GM21390 (cell line): ENCODE data around the gene MAP2K4.

Experiments used
- ATAC-seq: cut with Tn5 transposase; IDR thresholded peaks from one replicate; pipeline ENCODE4 v1.9.1; 2021; ENCODE audit not compliant: unreplicated experiment

MAP2K4 gene

DNA sequence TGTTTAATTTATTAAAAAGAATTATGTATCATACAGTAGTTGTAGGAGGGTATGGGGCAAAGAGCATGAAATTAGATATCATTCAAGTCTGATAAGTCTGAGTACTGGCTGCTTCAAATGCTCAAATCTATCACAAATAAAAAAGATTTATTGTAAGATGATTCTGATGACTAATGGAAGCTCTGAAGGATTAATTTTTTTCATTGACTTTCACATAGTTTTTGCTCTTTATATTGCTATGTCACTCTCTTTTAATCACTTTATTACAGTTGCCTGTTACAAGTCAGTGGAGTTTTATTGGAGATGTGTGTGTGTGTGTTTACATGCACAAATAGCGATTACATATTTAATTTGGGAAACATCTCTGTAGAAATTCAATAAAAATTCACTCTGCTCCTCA lies 15.0 kb downstream of the MAP2K4 start:
- no peak for ATAC-seq

DNA sequence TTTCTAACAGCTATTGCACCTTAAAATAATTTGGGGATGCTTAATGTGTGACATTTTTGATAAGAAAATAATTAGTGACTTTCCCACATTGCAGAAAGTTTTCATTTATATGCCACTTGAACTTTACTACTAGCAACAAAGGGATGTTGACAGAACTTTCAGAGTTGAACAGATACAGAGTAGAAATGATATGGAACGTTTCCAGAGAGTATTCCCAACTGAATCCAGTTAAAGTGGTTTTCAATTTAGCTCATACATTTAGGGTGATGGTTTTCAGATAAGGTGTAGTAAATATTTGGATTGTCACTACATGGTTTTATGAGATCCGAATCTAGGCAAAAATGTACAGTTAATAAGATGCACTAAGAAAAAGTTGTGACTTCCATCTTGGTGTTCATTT lies 17.3 kb downstream of the MAP2K4 start:
- ATAC-seq = no peak

DNA sequence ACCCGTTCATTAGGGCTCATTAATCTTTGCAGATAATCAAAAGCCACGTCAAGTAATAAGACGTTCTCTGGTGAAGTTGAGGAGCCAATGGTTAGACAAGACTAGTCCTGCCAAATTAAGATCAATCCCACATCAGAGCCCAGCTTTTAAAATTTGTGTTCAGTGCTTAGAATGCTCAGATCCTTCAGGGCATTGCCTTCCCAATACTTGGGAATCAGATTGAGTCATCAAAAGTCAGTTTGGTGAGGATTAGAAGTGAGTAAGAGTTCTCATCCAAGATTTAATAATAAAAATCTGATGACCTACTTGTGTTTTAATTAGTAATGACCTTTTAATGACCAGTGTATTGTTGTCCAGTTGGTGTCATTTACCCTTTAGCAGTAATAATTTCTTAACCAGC lies 19.8 kb downstream of the MAP2K4 start:
- no peak for ATAC-seq

DNA sequence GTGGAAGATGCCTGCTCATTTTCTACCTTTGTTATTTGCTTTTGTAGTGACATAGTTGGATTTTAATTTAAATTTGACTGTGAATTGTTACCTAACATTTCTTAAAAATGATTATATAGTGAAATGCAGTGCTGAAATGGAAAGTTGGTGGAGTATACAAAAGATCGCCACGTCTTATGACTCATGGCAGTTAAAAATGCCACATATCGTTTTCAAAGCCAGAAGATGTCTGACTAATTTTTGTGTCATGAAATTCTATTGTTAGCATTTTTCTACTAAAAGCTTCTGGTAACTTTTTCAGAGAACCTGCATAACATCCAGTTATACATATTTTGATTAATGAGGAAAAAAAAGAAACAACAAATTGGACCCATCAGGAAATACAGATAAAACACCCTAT lies 20.6 kb downstream of the MAP2K4 start:
- no peak for ATAC-seq

DNA sequence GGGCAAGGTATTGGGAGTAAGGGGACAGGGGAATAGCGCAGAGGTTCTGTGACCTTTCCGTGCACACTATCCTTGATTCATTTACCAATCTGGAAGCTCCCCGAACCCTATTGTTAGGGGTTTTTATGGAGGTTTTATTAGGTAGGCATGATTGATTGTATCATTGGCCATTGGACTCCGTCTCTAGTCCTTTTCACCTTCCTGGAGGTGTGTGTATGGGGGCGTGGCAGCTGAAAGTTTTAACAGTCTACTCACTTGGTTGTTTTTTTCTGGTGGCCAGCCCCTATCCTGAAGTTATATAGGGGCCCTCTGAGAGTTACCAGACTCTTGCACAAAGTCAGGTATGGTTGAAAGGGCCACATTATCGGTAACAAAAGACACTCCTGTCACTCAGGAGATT lies 23.0 kb downstream of the MAP2K4 start:
- no peak for ATAC-seq

DNA sequence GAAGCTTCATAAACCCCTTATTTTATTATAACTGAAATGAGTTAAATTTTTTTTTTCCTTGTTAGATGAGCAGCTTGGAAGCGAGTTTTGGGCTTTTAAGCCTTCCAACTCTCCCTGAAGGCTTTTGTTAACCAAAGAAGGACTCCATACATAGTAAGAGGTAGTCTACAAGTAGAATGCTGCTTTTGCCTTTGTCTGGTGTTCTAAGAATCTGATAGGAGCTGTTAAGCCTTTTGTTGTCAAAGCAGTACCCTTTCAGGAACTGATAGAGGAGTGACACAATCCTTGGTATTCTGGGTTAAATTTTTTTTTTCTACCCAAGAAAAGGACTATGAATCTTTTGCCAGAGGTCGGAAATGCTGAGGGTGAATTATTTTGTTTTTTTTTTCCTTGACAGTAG lies 26.1 kb downstream of the MAP2K4 start:
- ATAC-seq = no peak

DNA sequence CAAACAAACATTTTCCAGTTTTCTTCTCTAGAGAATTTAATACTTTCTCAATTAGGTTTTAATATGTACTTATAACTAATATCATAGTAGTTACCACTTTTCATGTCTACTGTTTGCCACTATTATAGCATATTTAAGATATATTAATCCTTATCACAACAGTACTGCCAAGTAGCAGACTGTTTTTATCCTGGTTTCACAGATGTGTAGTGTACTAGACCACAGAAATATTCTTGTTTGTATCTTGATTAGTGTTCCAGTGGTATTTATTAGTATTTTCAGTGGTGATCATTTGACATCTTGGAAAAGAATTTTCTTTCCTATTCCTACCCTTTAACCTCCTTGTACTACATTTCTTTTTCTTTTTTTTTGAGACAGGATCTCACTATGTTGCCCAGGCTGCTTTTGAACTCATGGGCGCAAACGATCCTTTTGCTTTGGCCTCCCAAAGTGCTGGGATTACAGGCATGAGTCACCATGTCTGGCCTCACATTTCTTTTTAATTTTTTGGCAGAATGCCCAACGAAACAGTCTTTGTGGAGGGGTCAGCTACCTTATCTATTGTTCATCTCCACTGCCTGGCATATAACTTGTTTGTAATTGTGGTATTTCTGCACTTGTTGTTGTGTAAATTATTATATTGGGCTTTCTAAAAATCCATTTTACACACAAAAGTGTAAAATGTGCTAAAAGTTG lies 27.2 kb downstream of the MAP2K4 start:
- ATAC-seq = no peak

DNA sequence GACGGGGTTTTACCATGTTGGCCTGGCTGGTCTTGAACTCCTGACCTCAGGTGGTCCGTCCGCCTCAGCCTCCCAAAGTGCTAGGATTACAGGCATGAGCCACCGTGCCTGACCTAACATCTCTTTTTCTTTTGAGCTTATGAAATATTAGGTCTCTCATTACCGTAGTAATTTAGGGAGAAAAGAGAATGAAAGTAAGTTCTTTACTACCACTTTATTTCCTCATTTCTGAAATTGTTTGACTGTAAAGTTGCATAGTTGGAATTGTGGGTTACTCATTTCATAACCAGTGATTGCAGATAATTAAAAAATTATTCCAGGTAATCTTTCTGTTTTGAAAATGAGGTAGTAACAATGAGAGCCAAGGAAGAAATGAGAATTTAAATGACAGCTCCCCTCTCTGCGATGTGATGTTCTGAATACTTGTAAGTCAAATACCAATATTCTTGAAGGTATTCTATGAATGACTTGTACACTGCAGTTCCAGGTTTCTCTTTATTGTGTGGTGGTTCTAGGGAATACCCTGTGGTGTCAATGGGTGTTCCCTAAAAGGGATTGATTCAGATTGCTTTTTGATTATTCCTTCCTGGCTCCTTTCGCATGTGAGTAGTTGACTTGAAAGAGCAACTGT lies 28.3 kb downstream of the MAP2K4 start:
- no peak for ATAC-seq

DNA sequence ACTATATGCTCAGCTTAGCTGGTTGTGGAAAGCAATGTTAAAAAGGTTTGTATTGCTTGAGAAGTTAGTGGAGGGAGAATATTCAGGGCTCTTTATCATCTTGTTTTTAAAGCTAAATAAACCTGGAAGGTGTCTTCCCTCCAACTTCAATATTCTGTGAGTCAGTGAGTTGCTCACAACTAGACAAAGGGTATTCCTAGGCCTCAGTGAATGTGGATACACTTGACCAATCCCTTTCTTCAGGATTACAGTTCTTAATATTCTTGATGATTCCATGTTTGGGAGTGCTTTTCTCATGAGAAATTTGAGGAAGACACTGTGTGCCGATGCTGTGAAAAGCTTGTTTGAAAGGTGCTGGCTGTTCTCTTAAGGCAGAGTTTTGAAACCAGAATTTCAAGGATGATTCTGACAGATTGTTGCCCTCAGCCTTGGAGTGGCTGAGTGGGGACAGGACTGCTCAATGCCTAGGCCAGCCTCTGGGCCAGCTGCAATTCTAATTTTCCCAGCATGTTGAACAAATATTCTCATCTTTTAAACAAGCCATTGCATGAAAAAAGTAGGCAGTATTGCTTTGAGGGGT lies 30.1 kb downstream of the MAP2K4 start:
- no peak for ATAC-seq

DNA sequence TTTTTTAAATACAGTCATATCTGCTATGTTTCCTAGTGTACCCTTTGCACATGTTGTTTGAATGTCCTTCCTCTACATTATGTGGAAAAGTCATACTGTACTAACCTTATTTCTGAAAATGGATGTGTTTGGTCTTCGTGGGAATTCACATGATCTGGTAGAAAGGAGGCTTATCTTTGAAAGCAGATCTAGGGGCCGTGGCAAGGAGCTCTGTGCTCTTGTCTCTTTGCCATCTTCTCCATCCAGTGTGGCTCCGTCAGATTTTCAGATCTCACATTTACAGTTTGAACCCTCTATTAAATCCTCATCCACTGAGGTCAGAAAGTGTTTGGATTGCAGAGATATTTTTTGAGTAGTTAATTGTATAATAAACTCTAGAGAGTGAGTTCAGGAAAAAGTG lies 32.9 kb downstream of the MAP2K4 start:
- no peak for ATAC-seq

DNA sequence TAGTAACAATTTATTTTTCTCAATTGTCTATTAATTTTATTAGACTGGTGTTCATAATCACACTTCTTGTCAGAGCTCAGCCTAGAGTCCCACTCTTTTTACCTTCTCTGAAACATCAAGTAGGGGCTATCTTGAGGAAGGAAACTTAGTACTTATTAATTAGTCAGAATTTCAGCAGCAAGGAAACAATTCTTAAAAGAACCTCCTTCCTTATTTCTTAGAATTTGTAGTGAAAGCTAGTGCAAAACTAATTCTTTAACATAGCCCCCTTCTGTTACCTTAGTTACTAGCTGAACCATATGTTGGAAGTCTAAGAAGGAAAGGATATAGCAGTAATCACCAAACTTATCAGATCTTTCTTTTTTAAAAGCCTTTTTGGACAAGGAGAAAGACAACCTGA lies 35.2 kb downstream of the MAP2K4 start:
- ATAC-seq = no peak

DNA sequence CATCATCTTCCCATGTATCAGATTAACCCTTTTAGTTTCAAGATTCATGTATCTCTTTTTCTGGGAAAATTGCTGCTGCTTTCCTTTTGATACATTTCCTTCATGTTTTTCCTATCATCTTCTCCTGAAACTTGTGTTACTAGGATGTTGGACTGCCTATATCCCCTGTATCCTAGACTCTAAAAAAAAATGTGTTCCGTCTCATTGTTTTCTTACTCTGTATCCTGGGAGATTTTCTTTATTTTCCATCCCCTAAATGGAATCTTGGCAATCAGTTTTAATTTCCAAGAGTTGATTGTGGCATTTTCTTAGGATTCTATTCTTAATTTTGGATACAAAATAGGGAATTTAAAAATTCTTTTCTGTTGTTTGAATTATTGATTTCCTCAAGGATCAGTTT lies 36.8 kb downstream of the MAP2K4 start:
- ATAC-seq = no peak

DNA sequence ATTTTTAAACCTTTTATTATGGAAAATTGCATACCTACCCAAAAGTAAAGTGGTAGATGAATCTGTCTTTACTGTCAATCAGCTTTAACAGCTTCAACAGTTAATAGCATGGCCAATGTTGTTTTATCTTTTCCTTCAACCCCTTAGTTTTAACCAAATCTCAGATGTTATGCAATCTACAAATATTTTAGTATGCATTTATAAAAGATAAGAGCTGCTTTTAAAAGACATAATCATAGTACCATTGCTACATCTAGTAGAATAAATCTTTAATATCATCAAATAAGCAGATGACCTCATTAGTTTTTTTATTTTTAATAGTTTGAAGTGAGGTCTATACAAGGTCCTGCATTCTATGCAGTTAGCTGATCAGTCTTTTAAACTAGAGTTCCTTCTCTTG lies 37.9 kb downstream of the MAP2K4 start:
- no peak for ATAC-seq

DNA sequence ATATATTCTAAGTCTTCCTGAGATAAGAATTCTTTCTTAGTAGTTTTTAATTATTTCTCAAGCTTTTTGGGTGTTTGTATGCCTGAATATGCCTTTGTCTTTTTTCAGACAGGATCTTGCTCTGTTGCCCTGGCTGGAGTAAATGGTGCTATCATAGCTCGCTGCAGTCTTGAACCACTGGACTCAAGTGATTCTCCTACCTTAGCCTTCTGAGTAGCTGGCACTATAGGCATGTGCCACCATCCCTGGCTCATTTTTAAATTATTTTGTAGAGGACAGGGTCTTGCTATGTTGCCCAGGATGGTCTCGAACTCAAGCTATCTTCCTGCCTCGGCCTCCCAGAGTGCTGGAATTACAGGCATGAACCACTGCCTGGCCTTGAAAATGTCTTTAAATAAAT lies 41.6 kb downstream of the MAP2K4 start:
- no peak for ATAC-seq

DNA sequence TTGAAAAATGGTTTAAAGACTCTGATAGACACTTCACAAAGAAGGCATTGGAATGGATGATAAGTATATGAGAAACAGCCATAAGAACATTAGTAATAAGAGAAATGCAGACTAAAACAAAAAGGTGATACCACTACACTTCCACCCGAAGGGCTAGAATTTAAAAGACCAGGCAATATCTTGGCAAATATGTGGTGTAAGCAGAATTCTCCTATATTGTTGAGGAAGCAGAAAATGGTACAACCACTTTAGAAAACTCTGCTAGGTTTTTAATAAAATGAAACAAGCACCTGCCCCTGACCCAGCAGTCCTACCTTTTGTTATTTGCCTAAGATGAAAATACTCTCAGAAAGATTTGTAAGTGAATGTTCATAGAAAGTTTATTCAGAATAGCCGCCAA lies 43.7 kb downstream of the MAP2K4 start:
- ATAC-seq = no peak

DNA sequence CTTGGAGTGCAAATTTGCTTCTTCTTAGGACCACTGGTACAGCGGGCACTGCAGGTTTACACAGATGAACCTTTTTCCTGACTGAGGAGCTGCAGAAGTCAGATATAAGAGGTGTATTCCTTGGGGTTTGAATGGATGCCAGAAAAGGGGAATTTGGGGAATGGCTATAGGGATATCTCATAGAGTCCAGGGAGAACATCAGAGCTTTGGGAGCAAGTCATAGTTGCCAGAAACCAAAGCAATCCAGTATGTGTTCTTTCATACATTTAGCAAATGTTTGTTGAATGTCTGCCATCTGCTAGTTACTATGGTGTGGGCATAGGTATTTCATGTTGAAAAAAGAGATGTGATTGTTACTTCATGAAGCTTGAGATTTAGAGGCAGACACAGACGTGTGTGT lies 46.8 kb downstream of the MAP2K4 start:
- ATAC-seq = no peak

DNA sequence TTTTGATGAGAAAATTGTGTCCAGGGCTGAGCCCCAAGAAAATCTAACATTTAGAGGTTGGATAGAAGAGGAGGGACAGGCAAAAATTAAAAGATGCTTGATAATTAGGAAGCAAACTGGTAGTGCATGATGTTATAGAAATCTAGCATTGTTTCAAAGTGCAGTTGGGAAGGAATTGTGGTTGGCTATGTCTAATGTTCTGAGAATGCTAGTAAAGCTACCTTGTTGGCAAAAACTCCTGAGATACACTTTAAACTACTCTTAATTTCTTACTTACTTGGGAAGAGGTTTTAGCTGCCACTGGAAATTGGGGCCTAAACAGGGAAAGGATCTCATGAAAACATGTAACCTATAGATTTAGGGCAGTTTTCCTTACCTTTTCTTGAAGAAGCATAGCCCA lies 48.3 kb downstream of the MAP2K4 start:
- ATAC-seq = no peak

DNA sequence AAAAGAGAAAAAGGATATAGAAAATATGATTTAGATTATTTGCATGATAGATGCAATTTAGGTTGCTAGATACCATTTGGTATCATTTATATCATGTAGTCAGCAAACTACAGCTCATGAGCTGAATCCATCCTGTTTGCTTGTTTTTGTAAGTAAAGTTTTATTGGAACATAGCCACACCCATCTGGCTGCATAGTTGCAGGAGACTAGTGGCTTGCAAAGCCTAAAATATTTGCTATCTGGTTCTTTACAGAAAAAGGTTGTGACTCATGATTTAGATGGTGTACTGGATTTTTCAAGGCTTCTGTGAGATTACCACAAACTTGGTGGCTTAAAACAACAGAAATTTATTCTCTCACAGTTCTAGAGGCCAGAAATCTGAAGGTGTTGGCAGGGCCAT lies 49.9 kb downstream of the MAP2K4 start:
- ATAC-seq = no peak

DNA sequence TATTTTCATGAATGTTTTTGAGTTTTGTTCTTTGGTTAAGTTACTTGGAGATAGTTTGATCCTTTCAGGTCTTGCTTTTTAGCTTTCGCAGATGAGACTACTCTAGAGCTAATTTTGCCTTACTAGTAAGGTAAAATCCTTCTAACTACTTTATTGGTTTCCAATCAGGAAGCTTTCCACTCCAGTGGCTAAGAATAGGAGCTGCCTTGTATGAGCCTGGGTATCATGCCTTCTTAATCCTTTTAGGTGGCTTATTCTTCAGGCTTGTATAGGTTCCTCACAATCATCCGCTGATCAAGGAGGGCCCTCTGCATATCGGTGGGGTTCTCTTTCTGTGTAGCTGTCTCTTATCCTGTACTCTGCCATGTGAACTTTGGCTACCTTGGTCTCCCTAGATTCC lies 53.7 kb downstream of the MAP2K4 start:
- ATAC-seq = no peak

DNA sequence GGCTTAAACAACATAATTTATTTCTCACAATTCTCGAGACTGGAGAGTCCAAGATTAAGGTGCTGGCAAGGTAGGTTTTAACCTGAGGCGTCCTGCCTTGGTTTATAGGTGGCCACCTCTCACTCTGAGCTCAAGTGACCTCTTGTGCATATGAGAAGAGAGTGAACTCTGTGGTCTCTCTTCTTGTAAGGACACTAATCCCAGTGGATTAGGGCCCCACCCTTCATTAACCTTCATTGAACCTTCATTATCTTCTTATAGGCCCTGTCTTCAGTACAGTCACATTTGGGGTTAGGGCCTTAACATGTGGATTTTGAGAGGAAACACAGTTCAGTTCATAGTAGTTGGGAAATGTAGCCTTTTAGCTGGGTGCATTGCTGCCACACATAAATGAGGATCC lies 57.1 kb downstream of the MAP2K4 start:
- ATAC-seq = no peak

DNA sequence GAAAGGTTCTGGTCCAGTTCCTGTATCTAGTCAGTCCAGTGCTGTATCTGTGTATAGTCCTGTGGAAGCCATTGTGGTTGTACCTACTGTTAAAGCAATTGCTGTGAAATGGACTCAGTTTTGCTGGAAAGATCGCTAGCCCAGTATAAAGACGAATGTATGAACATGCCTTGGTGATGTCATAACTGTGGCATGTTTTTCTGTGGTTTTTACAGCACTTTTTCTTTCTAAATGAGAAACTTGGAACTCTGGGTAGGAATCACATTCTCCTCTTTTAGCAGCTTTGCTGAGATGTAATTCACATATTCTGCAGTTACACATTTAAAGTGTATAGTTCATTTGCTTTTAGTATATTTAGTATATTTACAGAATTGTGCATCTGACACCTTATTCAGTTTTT lies 58.1 kb downstream of the MAP2K4 start:
- ATAC-seq = no peak

DNA sequence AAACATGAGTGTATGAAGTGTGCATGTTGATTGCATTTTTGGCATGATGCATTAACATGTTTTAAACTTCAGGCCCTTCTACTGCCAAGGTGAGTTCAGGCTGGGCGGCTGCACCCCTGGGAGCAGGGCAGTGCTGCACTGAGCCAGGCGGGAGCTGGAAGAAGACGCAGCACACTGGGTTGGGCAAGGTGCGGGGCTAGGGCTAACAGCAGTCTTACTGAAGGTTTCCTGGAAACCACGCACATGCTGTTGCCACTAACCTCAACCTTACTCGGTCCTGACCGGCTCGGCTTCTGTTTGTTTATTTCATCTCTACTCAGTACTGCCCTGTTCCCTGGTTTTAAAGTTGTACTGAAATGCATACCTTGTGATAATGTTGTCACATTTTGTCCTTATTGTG lies 61.0 kb downstream of the MAP2K4 start:
- no peak for ATAC-seq
